Measurements from ENCODE around the gene HARS2.
A peak's percentile ranks its signal among the peaks of the same experiment; 100 is the strongest.
"Not testable (repeated sequence)": the region's sequence is repeated elsewhere in the genome, so short reads cannot be mapped to it uniquely, and the experiment has no call there.

HARS2 gene, protein sequence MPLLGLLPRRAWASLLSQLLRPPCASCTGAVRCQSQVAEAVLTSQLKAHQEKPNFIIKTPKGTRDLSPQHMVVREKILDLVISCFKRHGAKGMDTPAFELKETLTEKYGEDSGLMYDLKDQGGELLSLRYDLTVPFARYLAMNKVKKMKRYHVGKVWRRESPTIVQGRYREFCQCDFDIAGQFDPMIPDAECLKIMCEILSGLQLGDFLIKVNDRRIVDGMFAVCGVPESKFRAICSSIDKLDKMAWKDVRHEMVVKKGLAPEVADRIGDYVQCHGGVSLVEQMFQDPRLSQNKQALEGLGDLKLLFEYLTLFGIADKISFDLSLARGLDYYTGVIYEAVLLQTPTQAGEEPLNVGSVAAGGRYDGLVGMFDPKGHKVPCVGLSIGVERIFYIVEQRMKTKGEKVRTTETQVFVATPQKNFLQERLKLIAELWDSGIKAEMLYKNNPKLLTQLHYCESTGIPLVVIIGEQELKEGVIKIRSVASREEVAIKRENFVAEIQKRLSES

GRCh38 chr5:140690941-140691924 is at the start of gene HARS2, which contains the start of gene HARS1:
Gene HARS2 (plus strand): TSS chr5:140691455. CDS start chr5:140691649, 194 bp downstream.
Gene HARS1 (minus strand): TSS chr5:140691370. CDS start chr5:140691304, 66 bp downstream.
- peak; percentile 87 for DNase-seq (ENCODE audit: low read depth)

GRCh38 chr5:140641716-140642115 is 49.5 kb upstream of the HARS2 start:
- no peak for DNase-seq (ENCODE audit: low read depth)

DNA sequence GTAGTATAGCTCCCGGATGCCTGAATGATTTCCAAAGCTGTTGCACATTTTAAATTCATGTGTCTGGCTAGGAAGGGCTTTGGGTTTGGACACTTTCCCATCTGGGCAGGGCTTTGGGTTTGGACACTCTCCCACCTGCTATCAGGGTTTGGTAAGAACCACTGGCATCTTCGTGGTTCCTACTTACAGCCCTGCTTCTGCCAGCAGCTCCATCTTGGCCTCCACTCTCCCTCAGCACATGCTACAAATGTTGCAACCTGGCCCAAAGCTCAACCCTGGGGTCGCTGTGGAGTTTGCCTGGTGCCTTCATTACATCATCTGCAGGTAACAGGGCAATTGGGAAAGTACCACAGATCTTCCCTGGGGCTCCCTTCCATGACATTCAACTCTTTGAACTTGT is 48.5 kb upstream of the HARS2 start:
- DNase-seq (ENCODE audit: low read depth) = peak; percentile 80

DNA sequence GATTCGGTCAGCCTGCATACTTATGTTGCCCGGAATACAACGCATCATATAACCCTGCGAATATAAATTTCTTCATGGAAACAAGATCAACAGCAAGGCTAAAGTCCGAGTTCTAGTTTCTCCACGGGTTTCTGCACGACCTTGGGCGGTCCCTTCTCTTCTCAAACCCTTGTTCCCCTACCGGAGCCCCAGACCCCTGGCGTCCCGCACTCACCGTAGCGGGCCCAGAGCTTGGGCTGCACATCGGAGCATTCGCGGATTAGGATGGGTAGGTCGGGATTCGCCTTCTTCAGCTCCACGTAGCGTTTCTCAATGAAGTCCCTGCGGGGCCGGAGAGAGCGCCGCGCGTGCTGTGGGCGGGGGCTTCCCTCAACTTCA is 44.2 kb upstream of the HARS2 start:
- DNase-seq (ENCODE audit: low read depth) = no peak

- no peak for DNase-seq (ENCODE audit: low read depth)
Measured at GRCh38 chr5:140658870-140659269, 32.4 kb upstream of the HARS2 start.

DNA sequence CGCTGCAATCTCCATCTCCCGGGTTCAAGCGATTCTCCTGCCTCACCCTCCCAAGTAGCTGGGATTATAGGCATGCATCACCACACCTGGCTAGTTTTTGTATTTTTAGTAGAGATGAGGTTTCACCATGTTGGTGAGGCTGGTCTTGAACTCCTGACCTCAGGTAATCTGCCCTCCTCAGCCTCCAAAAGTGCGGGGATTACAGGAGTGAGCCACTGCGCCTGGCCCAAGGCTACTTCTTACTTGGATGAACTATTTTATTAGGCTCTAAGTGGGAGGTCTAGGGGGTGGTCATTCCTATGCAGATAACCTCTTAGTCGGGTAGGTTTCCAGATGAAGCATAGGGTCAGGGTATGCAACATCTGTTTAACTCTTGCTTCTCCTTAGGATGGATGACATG is 30.9 kb upstream of the HARS2 start:
- not testable (repeated sequence) for DNase-seq (ENCODE audit: low read depth)

GRCh38 chr5:140664030-140664358 is 27.3 kb upstream of the HARS2 start:
- no peak for DNase-seq (ENCODE audit: low read depth)

DNA sequence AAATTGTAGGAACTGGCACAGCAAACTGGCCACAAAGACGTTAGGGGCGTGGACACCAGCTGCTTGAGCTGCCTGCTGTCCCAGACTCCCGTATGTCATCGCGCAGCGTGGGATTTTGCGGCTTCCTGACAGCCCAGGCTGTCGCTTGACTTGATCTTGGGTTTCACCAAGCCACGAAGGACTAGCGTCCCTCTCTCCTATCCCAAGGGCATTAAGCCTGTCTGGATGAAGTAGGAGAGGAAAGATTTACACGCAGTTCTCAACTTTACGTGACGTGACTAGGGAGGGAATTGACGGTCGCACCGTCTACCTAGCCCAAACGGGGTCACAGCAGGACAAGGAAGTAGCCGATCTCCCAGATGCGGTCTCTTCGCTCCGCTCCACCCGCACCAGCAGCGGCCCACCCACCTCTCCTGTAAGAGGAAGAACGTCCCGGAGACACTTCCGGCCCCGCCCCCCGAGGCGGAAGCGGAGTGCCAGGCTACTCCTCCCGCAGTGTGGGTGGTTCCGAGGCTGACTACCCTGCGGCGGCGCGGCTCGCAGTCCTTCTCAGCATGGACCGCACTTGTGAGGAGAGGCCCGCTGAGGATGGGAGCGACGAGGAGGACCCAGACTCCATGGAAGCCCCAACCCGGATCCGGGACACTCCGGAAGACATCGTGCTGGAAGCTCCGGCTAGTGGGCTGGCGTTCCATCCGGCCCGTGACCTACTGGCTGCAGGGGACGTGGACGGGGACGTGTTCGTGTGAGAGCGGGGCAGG is 26.7 kb upstream of the HARS2 start, which contains the start of gene WDR55:
TSS of gene WDR55 (plus strand) at position 546 of the 761 bp plus-strand sequence. CDS start at position 555, 9 bp downstream.
- DNase-seq (ENCODE audit: low read depth) = peak; percentile 69

DNA sequence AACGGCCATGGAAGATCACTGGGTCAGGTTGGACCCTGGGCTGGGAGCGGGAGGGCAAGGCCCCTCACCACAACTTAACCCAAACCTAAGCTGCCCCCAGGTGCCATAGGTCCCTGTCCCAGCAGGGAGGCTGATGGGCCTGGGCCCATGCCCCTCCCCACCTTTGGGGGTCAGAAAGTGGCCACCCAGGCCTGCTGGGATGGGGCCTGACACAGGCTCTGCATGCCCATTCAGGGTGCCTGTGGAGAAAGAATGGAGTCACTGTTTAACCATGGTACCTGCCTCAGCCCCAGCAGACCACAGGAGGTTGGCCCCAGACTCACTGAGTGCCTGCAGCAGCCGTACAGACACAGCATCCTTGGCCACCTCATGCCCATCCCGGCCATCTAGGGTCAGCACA is 20.2 kb upstream of the HARS2 start:
- DNase-seq (ENCODE audit: low read depth) = not testable (repeated sequence)

GRCh38 chr5:140671472-140672125 is 19.7 kb upstream of the HARS2 start:
- DNase-seq (ENCODE audit: low read depth) = no peak

- no peak for DNase-seq (ENCODE audit: low read depth)
Measured at GRCh38 chr5:140672455-140673186, 18.6 kb upstream of the HARS2 start.

- DNase-seq (ENCODE audit: low read depth) = no peak
Measured at GRCh38 chr5:140673187-140673976, 17.9 kb upstream of the HARS2 start, which contains the start of gene DND1. Gene DND1 (minus strand): TSS chr5:140673576. CDS start chr5:140673542, 34 bp downstream.

DNA sequence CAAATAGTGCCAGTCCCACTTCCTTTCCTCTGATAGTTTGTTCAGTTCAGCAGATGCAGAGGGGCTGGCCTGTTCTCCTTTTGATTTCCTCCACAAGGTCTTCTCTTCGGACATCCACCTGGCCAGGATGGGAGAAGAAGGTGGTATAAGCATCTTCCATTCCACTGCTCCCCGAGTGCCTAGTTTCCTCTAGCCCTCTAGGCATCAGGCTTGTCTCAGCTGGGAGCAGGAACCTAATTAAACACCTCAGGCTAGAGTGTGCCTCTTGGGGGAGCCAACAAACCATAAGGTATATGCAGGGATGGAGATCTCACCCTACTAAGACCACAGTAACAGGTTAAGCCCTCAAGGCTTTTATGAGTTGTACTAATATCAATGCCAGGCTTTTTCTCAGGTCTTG is 17.0 kb upstream of the HARS2 start:
- DNase-seq (ENCODE audit: low read depth) = no peak

DNA sequence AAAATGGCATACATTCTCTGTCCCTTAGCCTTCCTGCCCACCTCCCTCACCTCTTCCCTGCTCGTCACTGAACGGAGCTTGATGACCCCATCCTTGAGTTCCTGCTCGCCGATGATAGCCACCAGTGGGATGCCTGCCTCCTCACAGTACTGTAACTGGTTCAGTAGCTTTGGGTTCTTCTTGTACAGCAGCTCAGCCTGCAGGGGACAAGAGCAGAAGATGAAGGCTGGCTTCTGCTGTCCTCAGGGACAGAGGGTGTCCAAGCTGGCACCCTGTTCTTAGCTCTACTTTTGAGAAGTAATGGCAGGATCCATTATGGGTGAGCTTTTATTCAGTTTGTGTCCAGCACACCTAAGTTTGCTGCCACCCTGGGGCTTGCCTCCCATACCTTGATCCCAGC is 16.6 kb upstream of the HARS2 start:
- no peak for DNase-seq (ENCODE audit: low read depth)

- no peak for DNase-seq (ENCODE audit: low read depth)
Measured at GRCh38 chr5:140677947-140678346, 13.3 kb upstream of the HARS2 start.

GRCh38 chr5:140678993-140679392 is 12.3 kb upstream of the HARS2 start:
- no peak for DNase-seq (ENCODE audit: low read depth)

- no peak for DNase-seq (ENCODE audit: low read depth)
Measured at GRCh38 chr5:140690376-140690932, 801 bp upstream of the HARS2 start.

- DNase-seq (ENCODE audit: low read depth) = no peak
Measured at GRCh38 chr5:140694276-140694675, 3.0 kb downstream of the HARS2 start.

GRCh38 chr5:140696891-140697492 is 5.7 kb downstream of the HARS2 start:
- no peak for DNase-seq (ENCODE audit: low read depth)

All from GM04503 (cell line).